ENCODE measurements around the gene TATDN3.
"Not testable (repeated sequence)": the region's sequence is repeated elsewhere in the genome, so short reads cannot be mapped to it uniquely, and the experiment has no call there.

TATDN3 gene

GRCh38 chr1:212777151-212777550, 14.5 kb upstream of the TATDN3 start:
- no peak for DNase-seq

GRCh38 chr1:212779086-212779485, 12.6 kb upstream of the TATDN3 start:
- DNase-seq, result not testable (repeated sequence)

- no peak for DNase-seq
These were observed 10.9 kb upstream of the TATDN3 start for GRCh38 chr1:212780759-212781158.

DNA sequence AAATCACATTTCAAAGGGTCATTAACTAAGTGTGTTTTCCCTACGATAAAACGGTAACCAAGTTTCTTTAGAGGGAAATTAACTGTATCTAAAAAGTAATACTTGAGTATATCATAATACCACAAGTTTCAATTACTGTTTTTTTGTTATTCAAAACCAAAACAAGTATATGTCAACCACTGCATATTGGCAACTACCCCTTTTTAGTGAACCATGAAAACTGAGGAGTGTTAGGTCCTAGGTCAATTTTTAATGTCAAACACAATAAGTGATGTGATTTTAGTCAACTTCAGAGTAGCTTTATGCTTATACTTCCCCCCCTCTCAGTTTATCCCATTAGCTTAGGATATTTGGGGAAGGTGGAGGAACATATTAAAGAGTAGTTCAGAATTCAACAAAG, 10.5 kb upstream of the TATDN3 start:
- DNase-seq, result no peak

DNA sequence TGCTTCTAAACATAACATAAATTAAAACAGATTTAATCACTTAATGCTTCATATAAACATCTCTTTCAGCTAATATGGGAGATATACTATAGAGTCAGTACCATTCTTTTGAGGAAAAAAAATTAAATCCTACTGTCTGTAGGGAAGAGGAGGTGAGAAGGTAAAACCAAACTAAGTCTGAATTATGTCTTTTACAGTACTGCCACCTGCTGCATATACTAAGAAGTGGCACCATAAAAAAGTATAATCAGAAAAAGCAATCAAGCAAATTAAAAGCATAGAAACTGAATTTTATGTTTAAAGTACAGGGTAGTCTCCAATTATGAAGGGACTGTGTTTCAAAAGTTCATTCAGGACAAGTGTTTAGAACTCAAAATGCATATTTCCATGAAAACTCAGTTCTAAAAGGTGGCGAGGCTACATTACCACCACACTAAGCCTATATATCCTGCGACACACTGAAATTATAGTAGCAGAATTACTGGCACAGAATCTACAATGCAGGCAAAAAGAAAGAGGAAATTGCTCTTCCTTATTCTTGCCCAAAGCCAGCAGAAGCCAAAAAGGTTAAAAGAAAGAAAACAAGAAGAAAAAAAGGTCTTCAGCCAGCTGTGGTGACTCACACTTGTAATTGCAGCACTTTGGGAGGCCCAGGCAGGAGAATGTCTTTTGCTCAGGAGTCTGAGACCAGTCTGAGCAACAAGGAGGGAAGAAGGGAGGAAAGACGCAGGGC, 9.1 kb upstream of the TATDN3 start:
- no peak for DNase-seq

- DNase-seq, result no peak
These were observed 7.7 kb upstream of the TATDN3 start for GRCh38 chr1:212783976-212784375.

GRCh38 chr1:212785871-212786270, 5.8 kb upstream of the TATDN3 start:
- no peak for DNase-seq

- no peak for DNase-seq
These were observed 426 bp upstream of the TATDN3 start for GRCh38 chr1:212791261-212791675.

GRCh38 chr1:212792396-212792908, 758 bp downstream of the TATDN3 start:
- no peak for DNase-seq

- no peak for DNase-seq
These were observed 2.9 kb downstream of the TATDN3 start for GRCh38 chr1:212794561-212795014.

DNA sequence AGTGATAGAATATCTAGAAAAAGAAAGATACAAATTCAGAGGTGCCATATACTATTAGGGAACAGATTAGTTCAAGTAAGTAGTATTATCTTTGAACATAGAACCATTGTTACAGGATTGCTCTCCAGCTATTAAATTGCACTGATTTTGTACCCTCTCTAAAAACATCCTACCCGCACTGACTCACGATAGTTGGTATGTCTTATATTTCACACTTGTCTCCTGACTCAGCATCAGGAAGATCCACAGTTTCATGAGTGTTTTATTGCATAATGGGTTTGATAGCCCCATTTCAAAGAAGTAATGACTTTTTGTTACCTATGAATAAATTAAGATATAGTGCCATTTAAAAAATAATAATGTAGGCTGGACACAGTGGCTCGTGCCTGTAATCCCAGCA, 6.0 kb downstream of the TATDN3 start:
- no peak for DNase-seq

DNA sequence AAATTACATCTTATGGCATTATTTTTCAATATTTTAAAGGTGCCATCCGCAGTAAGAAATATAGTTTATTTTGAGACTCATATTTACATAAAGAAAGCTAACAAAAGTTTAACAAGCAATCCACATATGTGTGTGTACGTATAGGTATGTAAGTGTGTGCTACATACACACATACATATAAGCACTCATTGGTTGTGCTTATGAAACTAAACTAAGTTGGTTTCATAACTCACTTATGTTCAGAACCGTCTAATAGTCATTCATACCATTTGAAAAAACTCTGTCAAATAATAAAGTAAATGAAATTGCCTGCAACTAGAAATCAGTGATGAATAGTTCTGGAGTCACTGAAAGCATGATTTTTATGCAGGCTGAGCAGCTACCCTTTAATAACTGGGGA, 14.1 kb downstream of the TATDN3 start:
- DNase-seq, result no peak

GRCh38 chr1:212814537-212815334, 23.0 kb downstream of the TATDN3 start:
- DNase-seq, result no peak

- no peak for DNase-seq
These were observed 25.0 kb downstream of the TATDN3 start for GRCh38 chr1:212816567-212817278.

DNA sequence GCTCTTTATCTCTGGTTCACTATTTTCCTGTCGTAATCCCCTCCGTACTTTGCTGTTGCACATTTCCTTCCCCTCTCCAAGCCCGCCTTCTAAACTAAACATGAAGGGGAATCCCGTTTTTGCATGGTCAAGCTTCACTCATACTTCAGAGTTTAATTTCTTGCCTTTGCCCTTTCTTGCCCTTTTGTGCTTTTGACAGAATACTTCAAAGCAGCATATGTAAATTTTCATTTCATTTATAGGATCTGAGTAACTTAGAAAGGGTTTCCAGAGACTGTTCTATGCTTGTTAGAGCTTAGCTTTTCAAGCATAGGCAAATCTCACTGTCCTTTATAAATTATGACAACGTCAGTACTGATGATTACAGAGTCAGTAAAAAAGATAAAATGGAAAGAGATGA, 28.0 kb downstream of the TATDN3 start:
- DNase-seq, result no peak

- DNase-seq, result no peak
These were observed 29.3 kb downstream of the TATDN3 start for GRCh38 chr1:212820969-212821368.

DNA sequence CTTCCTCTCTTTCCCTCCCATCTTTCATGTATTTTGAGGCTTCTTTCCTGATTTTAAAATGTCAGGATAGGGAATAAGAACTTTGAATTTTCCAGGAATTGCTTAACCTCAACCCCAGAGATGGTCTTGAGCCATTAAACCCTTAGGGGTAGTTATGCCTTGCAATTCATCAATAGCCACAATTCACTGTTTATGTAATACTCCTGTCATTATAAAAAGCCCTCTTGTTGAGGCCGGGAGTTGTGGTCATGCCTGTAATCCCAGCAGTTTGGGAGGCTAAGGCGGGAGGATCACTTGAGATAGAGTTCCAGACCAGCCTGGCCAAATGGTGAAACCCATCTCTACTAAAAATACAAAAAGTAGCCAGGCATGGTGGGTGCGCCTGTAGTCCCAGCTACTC, 31.3 kb downstream of the TATDN3 start:
- no peak for DNase-seq

GRCh38 chr1:212824201-212824600, 32.5 kb downstream of the TATDN3 start:
- DNase-seq, result no peak

GRCh38 chr1:212825798-212826452, 34.2 kb downstream of the TATDN3 start:
- DNase-seq, result no peak

DNA sequence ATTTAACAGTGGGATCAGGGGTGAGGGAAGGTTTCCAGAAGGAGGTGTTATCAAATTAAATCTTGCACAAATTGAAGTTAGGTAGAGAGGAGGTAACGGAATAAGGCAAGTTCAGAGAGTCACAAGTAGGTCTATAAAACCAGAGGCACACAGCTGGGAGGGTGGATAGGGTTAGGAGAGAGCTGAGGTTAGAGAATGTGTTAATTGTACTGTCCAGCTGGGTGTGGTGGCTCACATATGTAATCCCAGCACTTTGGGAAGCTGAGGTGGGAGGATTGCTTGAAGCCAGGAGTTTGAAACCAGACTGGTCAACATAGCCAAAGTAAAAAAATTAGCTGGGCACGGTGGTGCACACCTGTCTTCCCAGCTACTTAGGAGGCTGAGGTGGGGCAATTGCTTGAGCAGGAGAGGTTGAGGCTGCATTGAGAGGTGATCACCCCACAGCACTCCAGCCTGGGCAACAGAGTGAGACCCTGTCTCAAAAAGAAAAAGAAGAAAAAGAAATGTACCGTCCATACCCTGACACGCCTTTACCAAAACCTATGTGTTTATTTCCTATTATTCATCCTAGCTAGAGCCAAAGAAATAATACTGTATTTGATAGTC, 35.6 kb downstream of the TATDN3 start:
- no peak for DNase-seq

DNA sequence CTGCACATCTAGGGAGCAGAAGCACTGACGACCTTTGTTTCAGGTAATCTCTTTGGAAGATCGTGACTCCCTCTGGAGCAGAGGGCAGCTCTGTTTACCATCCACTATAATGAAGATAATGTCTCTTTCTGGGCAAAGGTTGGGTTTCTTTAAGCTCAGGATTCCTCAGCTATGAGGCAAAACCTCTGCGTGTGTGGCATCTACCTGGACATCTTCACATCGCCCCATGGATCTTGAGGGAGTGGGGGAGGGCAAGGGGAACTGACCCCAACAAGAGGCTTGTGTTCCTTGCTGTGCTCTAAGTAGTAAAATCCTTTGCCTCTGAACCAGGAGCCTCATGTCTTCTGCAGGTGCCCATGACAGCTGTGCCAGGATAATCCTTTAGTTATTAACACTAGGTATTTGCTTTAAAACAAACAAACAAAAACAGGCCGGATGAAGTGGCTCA, 36.2 kb downstream of the TATDN3 start:
- DNase-seq, result no peak

DNA sequence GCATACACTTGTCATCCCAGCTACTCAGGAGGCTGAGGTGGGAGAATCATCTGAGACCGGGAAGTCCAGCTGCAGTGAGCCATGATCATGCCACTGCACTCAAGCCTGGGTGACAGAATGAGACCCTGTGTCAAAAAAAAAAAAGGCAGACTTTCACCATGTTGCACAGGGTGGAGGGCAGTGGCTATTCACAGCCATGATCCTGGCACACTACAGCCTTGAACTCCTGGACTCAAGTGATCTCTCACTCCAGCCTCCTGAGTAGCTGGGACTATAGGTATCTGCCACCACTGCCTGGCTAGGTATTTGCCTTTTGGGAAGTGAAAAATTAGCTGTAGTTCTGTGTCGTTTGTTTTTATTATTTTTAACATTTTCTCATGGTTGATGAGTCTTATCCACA, 36.7 kb downstream of the TATDN3 start:
- no peak for DNase-seq

Data from activated CD4-positive, alpha-beta T cell treated with anti-CD3 and anti-CD28 coated beads for 48 hours (primary cell).